HCT116 (cell line): Measurements from ENCODE around the gene RNF31. TPM values are rescaled to one million over a fixed set of nuclear protein-coding genes. Genes with fewer than 3 reads are reported as not detected.

ENCODE experiments used
- ATAC-seq: fragments of 200-7000 bp; cut with Tn5 transposase; 2 replicates; pipeline ENCODE4 v1.9.1; 2020; ENCODE audit warnings: mild to moderate bottlenecking, moderate library complexity
- BruUV-seq: library from RNA; stranded (reverse); fragments of 400-500 nt; replicated peaks from 2 replicates; lab custom pipeline; 2021; lab: Mats Ljungman, UMichigan
- CTCF ChIA-PET: fragments of 300-600 bp; sonication (Branson Sonifier 250); formaldehyde crosslinking; loops from one replicate; lab custom pipeline; 2021; ENCODE audit warnings: antibody characterized with exemption; lab: Charles Lee
- POLR2A ChIA-PET: fragments of 300-600, 350-600 bp; sonication (Branson Sonifier 250); formaldehyde crosslinking; loops from one replicate; lab custom pipeline; 2021; ENCODE audit warnings: antibody characterized with exemption; lab: Charles Lee
- RAD21 ChIA-PET, 2 experiments: fragments of 300-600 bp; sonication (Branson Sonifier 250); formaldehyde crosslinking; loops; one replicate each; lab custom pipeline; 2023; ENCODE audit warnings: low total read pairs in 2 of 2; ENCODE audit not compliant: uncharacterized antibody in 2 of 2, unreplicated experiment in 2 of 2, low non-redundant PET in 1 of 2; lab: Charles Lee
- DNase-seq: peaks from one replicate; pipeline ENCODE4 v3.0.0-alpha.2; 2010; ENCODE audit warnings: low read depth, low spot score
- H2AFZ ChIP-seq: fragments of 200-600 bp; shearing (Covaris generic), sonication (generic); 2 replicates; pipeline ENCODE4 v1.6.1; 2017; ENCODE audit warnings: low read depth, mixed run types, mixed read lengths, antibody characterized with exemption, low read length; ENCODE audit not compliant: poor library complexity, severe bottlenecking
- H3K27ac ChIP-seq: 2 replicates; pipeline ENCODE4 v1.5.1; 2012; ENCODE audit warnings: low read depth, low read length
- H3K27me3 ChIP-seq: fragments of 200-600 bp; sonication (generic); 2 replicates; pipeline ENCODE4 v1.6.1; 2016; ENCODE audit warnings: mixed run types, low read length, mixed read lengths; ENCODE audit not compliant: insufficient read depth
- H3K36me3 ChIP-seq, 2 experiments: fragments of 200-500 bp in 1 of 2; fragments of 200-600 bp in 1 of 2; sonication (Bioruptor generic) in 1 of 2; sonication (generic) in 1 of 2; 2 replicates each; pipeline versions ENCODE4 v1.5.1 to v1.6.1; 2014 to 2016; ENCODE audit warnings: low read length in 2 of 2, inconsistent platforms in 1 of 2, mixed read lengths in 1 of 2, mixed run types in 1 of 2; ENCODE audit not compliant: insufficient read depth in 2 of 2, control insufficient read depth in 1 of 2
- H3K4me1 ChIP-seq, 2 experiments: fragments of 200-600 bp in 1 of 2; sonication (generic) in 1 of 2; 2 replicates each; pipeline versions ENCODE4 v1.5.1 to v1.6.1; 2012 to 2017; ENCODE audit warnings: low read length in 2 of 2, inconsistent platforms in 1 of 2, mild to moderate bottlenecking in 1 of 2, mixed read lengths in 1 of 2, mixed run types in 1 of 2, moderate library complexity in 1 of 2; ENCODE audit not compliant: insufficient read depth in 2 of 2, control insufficient read depth in 1 of 2
- H3K4me2 ChIP-seq: fragments of 200-600 bp; sonication (generic); 2 replicates; pipeline ENCODE4 v1.6.1; 2017; ENCODE audit warnings: mixed run types, low read length, mixed read lengths
- H3K4me3 ChIP-seq, 2 experiments: fragments of 200-600 bp in 1 of 2; sonication (generic) in 1 of 2; replicated peaks in 1 of 2; 2 replicates each; pipeline ENCODE4 v1.5.1; 2011 to 2016; ENCODE audit warnings: low read length in 2 of 2, control low read depth in 1 of 2, low read depth in 1 of 2, mild to moderate bottlenecking in 1 of 2, mixed read lengths in 1 of 2, mixed run types in 1 of 2
- H3K79me2 ChIP-seq: fragments of 200-600 bp; sonication (generic); 2 replicates; pipeline ENCODE4 v1.6.1; 2017; ENCODE audit warnings: mild to moderate bottlenecking, mixed run types, low read length, moderate library complexity, mixed read lengths; ENCODE audit not compliant: insufficient read depth
- H3K9ac ChIP-seq: fragments of 200-600 bp; sonication (generic); 2 replicates; pipeline ENCODE4 v1.6.1; 2016; ENCODE audit warnings: low read length, mixed read lengths
- H3K9me2 ChIP-seq: fragments of 200-600 bp; sonication (generic), shearing (Covaris generic); 2 replicates; pipeline ENCODE4 v1.6.1; 2017; ENCODE audit warnings: mixed run types, mild to moderate bottlenecking, moderate library complexity; ENCODE audit not compliant: insufficient read depth
- H3K9me3 ChIP-seq, 2 experiments: fragments of 200-500 bp in 1 of 2; fragments of 200-600 bp in 1 of 2; sonication (Bioruptor generic) in 1 of 2; sonication (generic) in 1 of 2; 2 replicates each; pipeline ENCODE4 v1.6.1; 2014 to 2017; ENCODE audit warnings: low read length in 2 of 2, mixed read lengths in 2 of 2, inconsistent platforms in 1 of 2, low read depth in 1 of 2, mild to moderate bottlenecking in 1 of 2, mixed run types in 1 of 2, moderate library complexity in 1 of 2; ENCODE audit not compliant: control insufficient read depth in 1 of 2, insufficient read depth in 1 of 2
- H4K20me1 ChIP-seq: fragments of 200-600 bp; sonication (generic), shearing (Covaris generic); 2 replicates; pipeline ENCODE4 v1.6.1; 2017; ENCODE audit warnings: mixed run types, mild to moderate bottlenecking, moderate library complexity; ENCODE audit not compliant: insufficient read depth
- EZH2phosphoT487 ChIP-seq: fragments of 200-600 bp; IDR thresholded peaks from 2 replicates; pipeline ENCODE4 v1.6.1; 2018; ENCODE audit warnings: antibody characterized with exemption, borderline replicate concordance
- FOSL1 ChIP-seq: IDR thresholded peaks from 2 replicates; pipeline ENCODE4 v1.6.1; 2012; ENCODE audit warnings: low read depth
- RAD21 ChIP-seq: IDR thresholded peaks from 2 replicates; pipeline ENCODE4 v1.6.1; 2012; ENCODE audit warnings: low read depth, mild to moderate bottlenecking
- SP1 ChIP-seq: IDR thresholded peaks from 2 replicates; pipeline ENCODE4 v1.6.1; 2012; ENCODE audit warnings: low read depth
- ZFX ChIP-seq: fragments of 450-650 bp; IDR thresholded peaks from 2 replicates; pipeline ENCODE4 v1.6.1; 2017
- ZNF274 ChIP-seq: fragments of 200-500 bp; sonication (Bioruptor generic); IDR thresholded peaks from 2 replicates; pipeline ENCODE4 v1.6.1; 2014; ENCODE audit warnings: mild to moderate bottlenecking, low read depth, low read length, inconsistent platforms
- intact Hi-C: fragments of 100-400 bp; cut with micrococcal nuclease; formaldehyde crosslinking; loops from 2 replicates; pipeline ENCODE4 v1.10.0; 2022
- total RNA-seq: library from RNA; stranded (reverse); gene quantifications from one replicate; pipeline ENCODE4 v1.2.1, GENCODE V29; 2021; ENCODE audit not compliant: unreplicated experiment
- TF ChIP-seq, protein P1 (sequence below), 3 experiments: fragments of 200-600 bp in 1 of 3; sonication (generic) in 1 of 3; IDR thresholded peaks in 2 of 3; conservative IDR thresholded peaks in 1 of 3; 2 replicates each; pipeline ENCODE4 v1.5.1; 2012 to 2017; ENCODE audit warnings: low read depth in 2 of 3, low read length in 2 of 3, antibody characterized with exemption in 1 of 3, borderline replicate concordance in 1 of 3, control low read depth in 1 of 3, mild to moderate bottlenecking in 1 of 3, mixed read lengths in 1 of 3, mixed run types in 1 of 3, moderate library complexity in 1 of 3; ENCODE audit not compliant: insufficient read depth in 1 of 3

The RNF31 gene
- total RNA-seq, 1 experiment from 2014 or later: 78.0 TPM

DNA sequence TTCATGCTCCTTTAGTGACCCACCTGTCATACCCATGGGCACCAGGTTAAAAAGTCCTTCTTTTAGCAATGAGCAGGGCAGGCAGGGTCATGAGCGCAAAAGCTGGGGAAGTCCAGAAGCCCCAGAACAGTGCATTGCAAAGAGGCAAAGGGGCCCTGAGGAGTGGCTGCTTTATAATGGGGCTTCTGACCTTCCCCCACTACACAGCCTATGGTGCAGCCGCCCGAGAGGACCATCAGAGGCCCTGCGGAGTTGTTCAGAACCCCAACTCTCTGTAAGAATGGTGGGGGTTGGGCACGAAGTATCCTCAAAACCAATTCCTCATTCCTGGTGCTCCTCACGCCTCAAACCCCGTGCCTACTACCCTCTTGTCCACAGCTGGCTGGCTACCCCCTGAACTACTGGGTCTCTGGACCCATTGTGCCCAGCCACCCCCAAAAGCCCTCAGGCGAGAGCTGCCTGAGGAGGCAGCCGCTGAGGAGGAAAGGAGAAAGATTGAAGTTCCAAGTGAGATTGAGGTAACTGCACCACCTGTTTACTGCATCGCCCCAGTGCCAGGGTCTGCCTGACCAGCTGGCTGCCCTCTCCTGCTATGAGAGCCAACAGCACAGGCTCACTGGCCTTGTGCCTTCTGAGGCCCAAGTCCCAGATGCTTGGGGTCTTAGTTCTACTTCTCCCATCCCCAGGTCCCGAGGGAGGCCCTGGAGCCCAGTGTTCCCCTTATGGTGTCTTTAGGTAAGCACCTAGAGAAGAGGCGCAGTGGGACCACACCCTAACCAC is 31.3 kb downstream of the RNF31 start:
- H3K27me3 ChIP-seq: no peaks in the 10 kb centered on the region
- no peaks in the 10 kb centered on the region for H3K9me3 ChIP-seq
- BruUV-seq: no TSS peak
- POLR2A ChIA-PET: interaction anchor here (1.4 kb wide), 1 partner anchor 17 kb away, joined by 5 read pairs; the partner anchor contains the start of gene IRF9
- no peak overlapping the region for H3K9ac ChIP-seq
- H3K27ac ChIP-seq: no peak overlapping the region
- RAD21 ChIA-PET: no interaction called here
- 0 out of 2 replicates have a peak, but pooled peaks have one; percentile 4 for ATAC-seq
- TF ChIP-seq SP1 (no peak), EZH2phosphoT487 (no peak)
- TF ChIP-seq, all 23 proteins: peak for 0
- intact Hi-C loops: no loop called here
- Histone ChIP-seq H3K9me2 (no peaks in the 10 kb centered on the region), H4K20me1 (no peaks in the 10 kb centered on the region), H3K4me1 (no peaks in the 10 kb centered on the region), H3K4me2 (no peak overlapping the region), H2AFZ (no peak overlapping the region), H3K79me2 (no peaks in the 10 kb centered on the region), H3K36me3 (peaks cover 18 to 27% of the 10 kb centered on the region in 2 experiments; a peak in 3 of 4 replicates), H3K4me3 (no peak overlapping the region)
- no peak for DNase-seq
- CTCF ChIA-PET: interaction anchor here (2.2 kb wide), 1 partner anchor 18 kb away, joined by 5 read pairs; the partner anchor contains the start of gene IRF9

DNA sequence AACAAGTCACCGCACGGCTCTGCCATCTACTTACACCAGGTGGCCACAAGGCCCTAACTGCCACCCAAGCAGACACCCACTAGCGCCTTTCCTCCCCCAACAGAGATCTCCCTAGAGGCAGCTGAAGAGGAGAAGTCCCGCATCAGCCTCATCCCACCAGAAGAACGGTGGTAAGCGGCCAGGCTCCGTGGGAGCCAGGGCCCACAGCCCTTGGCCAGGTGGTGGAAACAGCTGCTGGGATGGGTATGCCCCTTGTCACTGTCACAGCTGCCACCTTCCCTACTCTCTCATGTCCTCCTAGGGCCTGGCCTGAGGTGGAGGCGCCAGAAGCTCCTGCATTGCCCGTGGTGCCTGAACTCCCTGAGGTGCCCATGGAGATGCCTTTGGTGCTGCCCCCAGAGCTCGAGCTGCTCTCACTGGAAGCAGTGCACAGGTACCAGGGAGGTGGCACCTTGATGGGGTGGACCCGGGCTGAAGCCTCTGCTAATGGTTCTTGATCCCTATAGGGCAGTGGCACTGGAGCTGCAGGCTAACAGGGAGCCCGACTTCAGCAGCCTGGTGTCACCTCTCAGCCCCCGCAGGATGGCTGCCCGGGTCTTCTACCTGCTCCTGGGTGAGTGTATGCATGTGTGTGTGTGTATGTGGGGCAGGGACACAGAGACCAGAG is 32.1 kb downstream of the RNF31 start:
- Histone ChIP-seq H3K36me3 (peaks cover 25 to 32% of the 10 kb centered on the region in 2 experiments; a peak in 3 of 4 replicates), H3K27ac (no peak overlapping the region), H3K9ac (no peak overlapping the region), H3K27me3 (no peaks in the 10 kb centered on the region), H3K4me3 (no peak overlapping the region), H2AFZ (no peak overlapping the region), H4K20me1 (no peaks in the 10 kb centered on the region), H3K4me1 (no peaks in the 10 kb centered on the region), H3K4me2 (no peak overlapping the region), H3K79me2 (no peaks in the 10 kb centered on the region), H3K9me2 (no peaks in the 10 kb centered on the region), H3K9me3 (no peaks in the 10 kb centered on the region)
- BruUV-seq: no TSS peak
- TF ChIP-seq ZFX (no peak), FOSL1 (no peak), RAD21 (no peak), ZNF274 (no peak)
- TF ChIP-seq, protein P1, sequence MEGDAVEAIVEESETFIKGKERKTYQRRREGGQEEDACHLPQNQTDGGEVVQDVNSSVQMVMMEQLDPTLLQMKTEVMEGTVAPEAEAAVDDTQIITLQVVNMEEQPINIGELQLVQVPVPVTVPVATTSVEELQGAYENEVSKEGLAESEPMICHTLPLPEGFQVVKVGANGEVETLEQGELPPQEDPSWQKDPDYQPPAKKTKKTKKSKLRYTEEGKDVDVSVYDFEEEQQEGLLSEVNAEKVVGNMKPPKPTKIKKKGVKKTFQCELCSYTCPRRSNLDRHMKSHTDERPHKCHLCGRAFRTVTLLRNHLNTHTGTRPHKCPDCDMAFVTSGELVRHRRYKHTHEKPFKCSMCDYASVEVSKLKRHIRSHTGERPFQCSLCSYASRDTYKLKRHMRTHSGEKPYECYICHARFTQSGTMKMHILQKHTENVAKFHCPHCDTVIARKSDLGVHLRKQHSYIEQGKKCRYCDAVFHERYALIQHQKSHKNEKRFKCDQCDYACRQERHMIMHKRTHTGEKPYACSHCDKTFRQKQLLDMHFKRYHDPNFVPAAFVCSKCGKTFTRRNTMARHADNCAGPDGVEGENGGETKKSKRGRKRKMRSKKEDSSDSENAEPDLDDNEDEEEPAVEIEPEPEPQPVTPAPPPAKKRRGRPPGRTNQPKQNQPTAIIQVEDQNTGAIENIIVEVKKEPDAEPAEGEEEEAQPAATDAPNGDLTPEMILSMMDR (IDR thresholded peaks at IDR 0.05 in 2 of 3, conservative IDR thresholded peaks at IDR 0.05 in 1 of 3; ENCODE audit: borderline replicate concordance in 1 of 3, insufficient read depth in 1 of 3, low read depth in 2 of 3, low read length in 2 of 3): no peak
- ATAC-seq (peak; percentile 20; the same call in 1 of the 2 replicates), DNase-seq (no peak)
- POLR2A ChIA-PET: interaction anchor here (1.0 to 1.4 kb wide), 2 partner anchors 18 to 33 kb away, joined by 3 to 5 read pairs; partner anchors contain the start of genes IRF9 and PSME2
- RAD21 ChIA-PET: no interaction called here
- intact Hi-C loops: no loop called here
- CTCF ChIA-PET: interaction anchor here (2.2 kb wide), 1 partner anchor 18 kb away, joined by 5 read pairs; the partner anchor contains the start of gene IRF9
